Left colon (tissue), 2 donors: ENCODE results near the gene ZNF697. TPM values are rescaled to one million over a fixed set of nuclear protein-coding genes. Genes with fewer than 3 reads are reported as not detected.
"Not testable (repeated sequence)": the region's sequence is repeated elsewhere in the genome, so short reads cannot be mapped to it uniquely, and the experiment has no call there.

Experiments used
- ATAC-seq: fragments of 200-7000 bp; cut with Tn5 transposase; one replicate; pipeline ENCODE4 v1.9.1; 2020; ENCODE audit warnings: mild to moderate bottlenecking, moderate library complexity
- DNase-seq, 2 donors: peaks; one replicate each; pipeline ENCODE4 v3.0.0-alpha.2; 2020
- intact Hi-C, 2 donors: fragments of 100-400 bp; cut with DNase I in 1 of 2; cut with micrococcal nuclease in 1 of 2; formaldehyde crosslinking; loops; one replicate each; pipeline versions ENCODE4 v1.11.2 to v1.14.0; 2022; cut with DNase I, micrococcal nuclease
- total RNA-seq, 2 donors: library from RNA; stranded (reverse); fragmentation: NEBNext Ultra II Directional; extraction: Animal tissue kit (Norgen Biotek cat#: 25700); gene quantifications; one replicate each; pipeline ENCODE4 v1.2.1, GENCODE V29; 2021
- donor health status: DM: no; HTN: no; CAD: no.
- donor health status: DM: yes; HTN: yes; CAD: no.

The ZNF697 gene
- total RNA-seq, 2 donors from 2014 or later: 2.0 to 3.1 TPM

- DNase-seq (peak in 1 of 2 donors; percentile 9), ATAC-seq (peak; percentile 98)
- intact Hi-C loops: not testable (repeated sequence)
Measured at GRCh38 chr1:119585801-119586200, 62.3 kb downstream of the ZNF697 start.

DNA sequence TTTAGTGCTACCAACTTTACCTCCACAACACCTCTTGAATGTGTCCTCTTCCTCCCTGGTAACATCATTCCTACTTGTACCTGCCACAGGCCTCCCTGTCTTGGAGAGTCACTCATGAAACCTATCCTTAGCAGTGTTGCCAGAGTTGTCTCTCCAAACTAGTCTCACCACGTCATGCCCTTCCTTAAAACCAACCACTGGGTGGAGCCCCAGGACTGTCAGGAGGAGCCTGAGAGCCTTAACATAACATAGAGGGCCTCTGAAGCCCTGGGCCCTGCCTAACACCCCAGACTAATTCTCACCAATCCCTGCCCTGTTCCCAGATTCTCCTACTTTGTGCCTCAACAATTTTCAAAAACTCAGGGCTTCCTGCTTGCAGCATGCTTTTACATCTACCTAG, 65.3 kb downstream of the ZNF697 start:
- DNase-seq: peak in 1 of 2 donors; percentile 52
- intact Hi-C loops: no loop called here

GRCh38 chr1:119581076-119581475, 67.0 kb downstream of the ZNF697 start:
- DNase-seq, ATAC-seq, intact Hi-C loops: not testable (repeated sequence)

More for the DNA sequence above, 65.3 kb downstream of the ZNF697 start:
- ATAC-seq: peak; percentile 74

DNA sequence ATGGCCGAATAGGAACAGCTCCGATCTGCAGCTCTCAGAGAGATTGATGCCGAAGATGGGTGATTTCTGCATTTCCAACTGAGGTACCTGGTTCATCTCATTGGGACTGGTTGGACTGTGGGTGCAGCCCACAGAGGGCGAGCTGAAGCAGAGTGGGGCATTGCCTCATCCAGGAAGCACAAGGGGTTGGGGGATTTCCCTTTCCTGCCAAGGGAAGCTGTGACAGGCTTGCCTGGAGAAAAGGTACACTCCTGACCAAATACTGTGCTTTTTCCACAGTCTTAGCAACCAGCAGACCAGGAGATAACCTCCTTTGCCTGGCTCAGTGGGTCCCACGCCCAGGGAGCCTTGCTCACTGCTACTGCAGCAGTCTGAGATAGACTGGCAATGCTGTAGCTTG, 74.2 kb downstream of the ZNF697 start:
- ATAC-seq (no peak), DNase-seq (no peak)
- intact Hi-C loops: no loop called here

GRCh38 chr1:119569930-119570622, 78.0 kb downstream of the ZNF697 start:
- intact Hi-C loops, DNase-seq, ATAC-seq: not testable (repeated sequence)

Other genes starting within 250 kb of the ZNF697 start
- gene HSD3B2, start 233.1 kb downstream of the ZNF697 start, total RNA-seq: 10 to 100 TPM in 1 of 2 donors, 1 to 10 TPM in 1; 3.2 to 16.6 TPM
- gene HSD3B1, start 141.1 kb downstream of the ZNF697 start, total RNA-seq: under 1 TPM; 0.70 to 0.92 TPM
- gene PHGDH, start 63.7 kb upstream of the ZNF697 start, total RNA-seq: 1 to 10 TPM; 4.6 to 8.6 TPM
- gene HMGCS2, start 120.6 kb upstream of the ZNF697 start, total RNA-seq: 100 to 1,000 TPM; 583 to 627 TPM
- 10 to 100 TPM; 35.7 to 37.5 TPM for gene REG4, start 163.2 kb upstream of the ZNF697 start, total RNA-seq
- gene ADAM30, start 248.2 kb upstream of the ZNF697 start, total RNA-seq: not detected